Measurements from ENCODE around the gene METAP1D.
A peak's percentile ranks its signal among the peaks of the same experiment; 100 is the strongest.

Gene METAP1D

GRCh38 chr2:172080641-172081220 is 81.0 kb downstream of the METAP1D start:
- DNase-seq (ENCODE audit: low read depth in 1 of 2, low spot score in 1 of 2) = no peak

GRCh38 chr2:172081221-172082022 is 81.7 kb downstream of the METAP1D start:
- no peak for DNase-seq (ENCODE audit: low read depth in 1 of 2, low spot score in 1 of 2)

- DNase-seq (ENCODE audit: low read depth in 1 of 2, low spot score in 1 of 2) = no peak
Measured at GRCh38 chr2:172082105-172082943, 82.6 kb downstream of the METAP1D start.

GRCh38 chr2:172082944-172083627 is 83.3 kb downstream of the METAP1D start:
- no peak for DNase-seq (ENCODE audit: low read depth in 1 of 2, low spot score in 1 of 2)

GRCh38 chr2:172083628-172084394 is 84.1 kb downstream of the METAP1D start:
- no peak for DNase-seq (ENCODE audit: low read depth in 1 of 2, low spot score in 1 of 2)

- DNase-seq (ENCODE audit: low read depth in 1 of 2, low spot score in 1 of 2) = no peak
Measured at GRCh38 chr2:172084395-172084644, 84.6 kb downstream of the METAP1D start.

GRCh38 chr2:172084645-172085459 is 85.1 kb downstream of the METAP1D start:
- DNase-seq (ENCODE audit: low read depth in 1 of 2, low spot score in 1 of 2) = no peak

- no peak for DNase-seq (ENCODE audit: low read depth in 1 of 2, low spot score in 1 of 2)
Measured at GRCh38 chr2:172085460-172086159, 85.9 kb downstream of the METAP1D start, which contains the start of gene DLX1. DLX1 (plus strand) TSS chr2:172085507; CDS start chr2:172085678, 171 bp downstream.

- DNase-seq (ENCODE audit: low read depth in 1 of 2, low spot score in 1 of 2) = peak in 1 of 2 donors; percentile 45
Measured at GRCh38 chr2:172086241-172087206, 86.8 kb downstream of the METAP1D start.

GRCh38 chr2:172087207-172087779 is 87.5 kb downstream of the METAP1D start:
- DNase-seq (ENCODE audit: low read depth in 1 of 2, low spot score in 1 of 2) = no peak

GRCh38 chr2:172087780-172088244 is 88.1 kb downstream of the METAP1D start:
- DNase-seq (ENCODE audit: low read depth in 1 of 2, low spot score in 1 of 2) = no peak

GRCh38 chr2:172088245-172089004 is 88.7 kb downstream of the METAP1D start:
- DNase-seq (ENCODE audit: low read depth in 1 of 2, low spot score in 1 of 2) = no peak

GRCh38 chr2:172089005-172089504 is 89.3 kb downstream of the METAP1D start:
- DNase-seq (ENCODE audit: low read depth in 1 of 2, low spot score in 1 of 2) = no peak

GRCh38 chr2:172089633-172090032 is 89.9 kb downstream of the METAP1D start:
- DNase-seq (ENCODE audit: low read depth in 1 of 2, low spot score in 1 of 2) = no peak

GRCh38 chr2:172090044-172090961 is 90.5 kb downstream of the METAP1D start:
- DNase-seq (ENCODE audit: low read depth in 1 of 2, low spot score in 1 of 2) = no peak

Data from stimulated activated CD4-positive, alpha-beta T cell treated with anti-CD3 and anti-CD28 coated beads, Interleukin-15, amount 100 ng/mL, for 1 hour (primary cell).